PC-3 (cell line): ENCODE results near the gene AVEN.

Experiments
- EZH2 ChIP-seq: fragments of 300-600 bp; sonication (generic); IDR thresholded peaks from one replicate; pipeline ENCODE4 v1.6.1; 2017; ENCODE audit warnings: antibody characterized with exemption, mild to moderate bottlenecking, low read length; ENCODE audit not compliant: unreplicated experiment
- TF ChIP-seq, protein P1 (sequence below): fragments of 300-600 bp; sonication (generic); conservative IDR thresholded peaks from 2 replicates; pipeline ENCODE4 v1.5.1; 2017; ENCODE audit warnings: antibody characterized with exemption, low read depth, mild to moderate bottlenecking, low read length

DNA sequence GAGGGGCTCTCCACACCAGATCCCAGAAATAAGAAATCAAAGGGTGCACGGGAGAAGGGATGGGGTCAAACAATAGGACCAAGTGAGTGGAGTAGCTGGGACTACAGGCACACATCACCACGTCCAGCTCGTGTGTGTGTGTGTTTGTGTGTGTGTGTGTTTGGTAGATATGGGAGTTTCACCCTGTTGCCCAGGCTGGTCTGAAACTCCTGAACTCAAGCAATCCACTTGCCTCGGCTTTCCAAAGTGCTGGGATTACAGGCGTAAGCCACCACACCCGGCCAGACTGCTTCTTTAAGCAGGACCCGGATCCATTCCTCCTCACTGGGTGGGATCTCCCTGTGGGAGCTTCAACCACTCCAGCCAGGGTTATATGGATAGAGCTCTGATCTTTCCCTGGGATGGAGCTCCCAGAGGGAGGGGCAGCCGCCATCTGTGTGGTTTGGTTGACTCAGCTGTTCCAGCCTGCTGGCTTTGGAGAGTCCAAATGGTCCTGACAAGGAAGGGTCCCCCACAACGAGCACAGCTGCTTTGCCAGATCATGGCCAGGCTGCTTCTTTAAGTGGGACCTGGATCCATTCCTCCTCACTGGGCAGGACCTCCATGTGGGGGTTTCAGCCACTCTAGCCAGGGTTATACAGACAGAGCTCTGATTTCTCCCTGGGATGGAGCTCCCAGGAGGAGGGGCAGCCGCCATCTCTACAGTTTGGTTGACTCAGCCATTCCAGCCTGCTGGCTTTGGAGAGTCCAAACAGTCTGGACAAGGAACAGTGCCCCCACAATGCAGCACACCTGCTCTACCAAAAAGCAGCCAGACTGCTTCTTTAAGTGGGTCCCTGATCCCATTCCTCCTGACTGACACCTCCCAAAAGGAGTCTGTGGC lies 9.1 kb upstream of the AVEN start:
- TF ChIP-seq, protein P1, sequence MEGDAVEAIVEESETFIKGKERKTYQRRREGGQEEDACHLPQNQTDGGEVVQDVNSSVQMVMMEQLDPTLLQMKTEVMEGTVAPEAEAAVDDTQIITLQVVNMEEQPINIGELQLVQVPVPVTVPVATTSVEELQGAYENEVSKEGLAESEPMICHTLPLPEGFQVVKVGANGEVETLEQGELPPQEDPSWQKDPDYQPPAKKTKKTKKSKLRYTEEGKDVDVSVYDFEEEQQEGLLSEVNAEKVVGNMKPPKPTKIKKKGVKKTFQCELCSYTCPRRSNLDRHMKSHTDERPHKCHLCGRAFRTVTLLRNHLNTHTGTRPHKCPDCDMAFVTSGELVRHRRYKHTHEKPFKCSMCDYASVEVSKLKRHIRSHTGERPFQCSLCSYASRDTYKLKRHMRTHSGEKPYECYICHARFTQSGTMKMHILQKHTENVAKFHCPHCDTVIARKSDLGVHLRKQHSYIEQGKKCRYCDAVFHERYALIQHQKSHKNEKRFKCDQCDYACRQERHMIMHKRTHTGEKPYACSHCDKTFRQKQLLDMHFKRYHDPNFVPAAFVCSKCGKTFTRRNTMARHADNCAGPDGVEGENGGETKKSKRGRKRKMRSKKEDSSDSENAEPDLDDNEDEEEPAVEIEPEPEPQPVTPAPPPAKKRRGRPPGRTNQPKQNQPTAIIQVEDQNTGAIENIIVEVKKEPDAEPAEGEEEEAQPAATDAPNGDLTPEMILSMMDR: no peak
- no peak for TF ChIP-seq EZH2
